GM18907 (cell line): ENCODE results near the gene ADCY9.
A peak's percentile ranks its signal among the peaks of the same experiment; 100 is the strongest.

Experiments
- ATAC-seq: cut with Tn5 transposase; IDR thresholded peaks from one replicate; pipeline ENCODE4 v1.9.1; 2021; ENCODE audit warnings: mild to moderate bottlenecking, moderate library complexity; ENCODE audit not compliant: unreplicated experiment

Gene ADCY9

GRCh38 chr16:4124535-4125294 lies 8.5 kb upstream of the ADCY9 start:
- ATAC-seq, result no peak

GRCh38 chr16:4123616-4124300 lies 7.5 kb upstream of the ADCY9 start:
- ATAC-seq, result no peak

GRCh38 chr16:4120176-4120575 lies 3.9 kb upstream of the ADCY9 start:
- ATAC-seq, result no peak

GRCh38 chr16:4117250-4117578 lies 972 bp upstream of the ADCY9 start:
- ATAC-seq, result no peak

- peak; percentile 33 for ATAC-seq
These were observed 308 bp downstream of the ADCY9 start for GRCh38 chr16:4115949-4116318.

- ATAC-seq, result no peak
These were observed 863 bp downstream of the ADCY9 start for GRCh38 chr16:4115209-4115948.

- no peak for ATAC-seq
These were observed 1.7 kb downstream of the ADCY9 start for GRCh38 chr16:4114257-4115208.

- no peak for ATAC-seq
These were observed 2.6 kb downstream of the ADCY9 start for GRCh38 chr16:4113358-4114256.

GRCh38 chr16:4111748-4112696 lies 4.2 kb downstream of the ADCY9 start:
- ATAC-seq, result no peak

- no peak for ATAC-seq
These were observed 5.6 kb downstream of the ADCY9 start for GRCh38 chr16:4110680-4111079.

- ATAC-seq, result no peak
These were observed 6.2 kb downstream of the ADCY9 start for GRCh38 chr16:4110065-4110464.

GRCh38 chr16:4109250-4109736 lies 6.9 kb downstream of the ADCY9 start:
- ATAC-seq, result no peak

- no peak for ATAC-seq
These were observed 9.7 kb downstream of the ADCY9 start for GRCh38 chr16:4106516-4106915.

- ATAC-seq, result no peak
These were observed 10.4 kb downstream of the ADCY9 start for GRCh38 chr16:4105848-4106247.

GRCh38 chr16:4103745-4104144 lies 12.5 kb downstream of the ADCY9 start:
- no peak for ATAC-seq

GRCh38 chr16:4101421-4102219 lies 14.6 kb downstream of the ADCY9 start:
- no peak for ATAC-seq

- no peak for ATAC-seq
These were observed 17.7 kb downstream of the ADCY9 start for GRCh38 chr16:4098501-4098900.

- ATAC-seq, result no peak
These were observed 18.4 kb downstream of the ADCY9 start for GRCh38 chr16:4097826-4098240.
